Thoracic aorta (tissue), 2 donors: ENCODE results near the gene MAG. TPM values are rescaled to one million over a fixed set of nuclear protein-coding genes. Genes with fewer than 3 reads are reported as not detected.

ENCODE experiments used
- ATAC-seq: fragments of 150-250 bp; one replicate; pipeline ENCODE4 v1.8.0; 2017; ENCODE audit warnings: low read depth; ENCODE audit not compliant: insufficient number of reproducible peaks, low FRiP score
- DNase-seq: peaks from one replicate; pipeline ENCODE4 v3.0.0-alpha.2; 2020; ENCODE audit warnings: low spot score
- H3K27ac ChIP-seq, 2 donors: fragments of 200-600 bp; sonication (generic); 1 replicate in 1 of 2; 2 replicates in 1 of 2; pipeline ENCODE4 v1.5.1; 2016; ENCODE audit warnings: mild to moderate bottlenecking in 2 of 2, moderate library complexity in 2 of 2
- H3K27me3 ChIP-seq: fragments of 200-600 bp; sonication (generic); replicated peaks from 2 replicates; pipeline ENCODE4 v1.6.0; 2016; ENCODE audit warnings: mild to moderate bottlenecking; ENCODE audit not compliant: insufficient read depth
- H3K36me3 ChIP-seq: fragments of 200-600 bp; sonication (generic); one replicate; pipeline ENCODE4 v1.5.1; 2016
- H3K4me1 ChIP-seq, 2 donors: fragments of 200-600 bp; sonication (generic); 1 replicate in 1 of 2; 2 replicates in 1 of 2; pipeline versions ENCODE4 v1.5.1 to v1.6.0; 2016; ENCODE audit warnings: low read depth in 2 of 2, mild to moderate bottlenecking in 1 of 2; ENCODE audit not compliant: control insufficient read depth in 1 of 2
- H3K4me3 ChIP-seq: fragments of 200-600 bp; sonication (generic); 2 replicates; pipeline ENCODE4 v1.5.1; 2016; ENCODE audit warnings: mild to moderate bottlenecking
- H3K9me3 ChIP-seq: fragments of 200-600 bp; sonication (generic); 2 replicates; pipeline ENCODE4 v1.5.1; 2016
- CTCF ChIP-seq: fragments of 200-600 bp; sonication (generic); IDR thresholded peaks from one replicate; pipeline ENCODE4 v1.5.1; 2019; ENCODE audit warnings: antibody characterized with exemption
- total RNA-seq, 2 donors: library from RNA; depleted of rRNA; stranded (reverse); fragments of >200 nt; gene quantifications; one replicate each; pipeline versions ENCODE4 v1.1.0 to v1.2.3, GENCODE V29; 2016

The MAG gene
- total RNA-seq, 2 donors from 2014 or later, result 2.8 TPM; not detected in 1

DNA sequence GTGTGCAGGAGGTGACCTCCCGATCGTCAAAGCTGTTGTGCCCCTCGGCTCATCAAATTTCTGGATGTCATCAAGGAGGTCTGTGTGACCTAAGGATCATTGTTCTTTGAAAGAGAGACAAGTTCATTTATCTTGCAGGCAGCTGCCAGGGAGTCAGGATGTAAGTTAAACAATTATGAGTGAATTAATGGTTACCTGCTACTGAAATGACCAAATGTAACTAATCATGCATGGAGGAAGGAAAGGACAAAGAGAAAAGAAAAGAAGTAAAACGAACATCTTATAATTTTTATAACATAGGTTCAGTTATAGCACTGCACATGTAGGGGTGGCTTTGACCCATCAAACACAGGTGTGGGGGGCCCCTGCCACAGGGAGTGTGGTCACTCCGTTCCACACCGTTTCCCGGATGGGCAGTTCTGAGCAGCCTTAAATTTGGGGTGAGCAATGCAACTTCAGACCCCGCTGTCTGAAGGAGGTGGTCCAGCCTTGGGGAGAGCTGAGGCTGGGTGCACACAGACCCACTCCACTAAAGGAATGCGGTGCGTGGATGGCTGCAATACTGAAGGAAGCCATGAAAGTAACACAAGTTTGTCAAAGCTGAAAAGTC is 42.3 kb downstream of the MAG start:
- H3K4me3 ChIP-seq, result no peak overlapping the region
- H3K27me3 ChIP-seq, result no peaks in the 10 kb centered on the region
- no peak for ATAC-seq

DNA sequence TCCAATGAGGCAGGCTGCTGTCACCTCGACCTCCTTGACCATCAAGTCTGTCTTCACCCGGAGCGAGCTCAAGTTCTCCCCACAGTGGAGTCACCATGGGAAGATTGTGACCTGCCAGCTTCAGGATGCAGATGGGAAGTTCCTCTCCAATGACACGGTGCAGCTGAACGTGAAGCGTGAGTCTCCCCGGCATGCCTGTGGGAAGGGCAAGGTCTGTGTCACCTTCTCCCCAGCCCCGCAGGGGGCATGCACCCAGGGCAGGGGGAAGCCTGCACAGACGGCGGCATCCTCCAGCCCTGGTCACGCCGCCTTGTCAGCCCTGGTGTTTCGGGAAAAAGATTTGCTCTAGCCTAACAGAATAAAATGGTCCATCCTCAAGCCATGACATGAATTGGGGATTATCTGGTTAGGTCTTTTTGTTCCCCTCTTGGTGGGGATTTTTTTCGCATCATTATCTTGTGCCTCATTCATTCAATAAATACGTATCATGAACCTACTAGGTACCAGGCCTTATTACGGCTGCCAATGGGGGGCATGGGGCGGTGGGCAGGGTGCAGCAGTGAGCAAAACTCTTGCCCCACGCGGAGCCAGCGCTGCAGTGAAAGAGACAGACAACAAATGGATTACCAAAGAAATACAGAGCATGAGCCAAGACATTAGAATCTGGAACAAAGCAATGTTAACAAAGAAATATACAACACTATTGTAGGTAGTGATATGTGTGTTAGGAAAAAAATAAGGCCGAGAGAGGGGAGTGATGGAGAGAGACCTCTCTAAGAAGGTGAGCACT is 44.4 kb downstream of the MAG start:
- DNase-seq (no peak), ATAC-seq (no peak)
- Histone ChIP-seq H3K4me3 (no peak overlapping the region), H3K36me3 (no peaks in the 10 kb centered on the region), H3K9me3 (no peaks in the 10 kb centered on the region), H3K27me3 (no peaks in the 10 kb centered on the region), H3K27ac (no peak overlapping the region), H3K4me1 (no peaks in the 10 kb centered on the region)
- TF ChIP-seq CTCF, result no peak

More for the DNA sequence above, 42.3 kb downstream of the MAG start:
- TF ChIP-seq CTCF, result no peak
- Histone ChIP-seq H3K9me3 (no peaks in the 10 kb centered on the region), H3K36me3 (no peaks in the 10 kb centered on the region), H3K4me1 (no peaks in the 10 kb centered on the region), H3K27ac (no peak overlapping the region)
- DNase-seq, result no peak

DNA sequence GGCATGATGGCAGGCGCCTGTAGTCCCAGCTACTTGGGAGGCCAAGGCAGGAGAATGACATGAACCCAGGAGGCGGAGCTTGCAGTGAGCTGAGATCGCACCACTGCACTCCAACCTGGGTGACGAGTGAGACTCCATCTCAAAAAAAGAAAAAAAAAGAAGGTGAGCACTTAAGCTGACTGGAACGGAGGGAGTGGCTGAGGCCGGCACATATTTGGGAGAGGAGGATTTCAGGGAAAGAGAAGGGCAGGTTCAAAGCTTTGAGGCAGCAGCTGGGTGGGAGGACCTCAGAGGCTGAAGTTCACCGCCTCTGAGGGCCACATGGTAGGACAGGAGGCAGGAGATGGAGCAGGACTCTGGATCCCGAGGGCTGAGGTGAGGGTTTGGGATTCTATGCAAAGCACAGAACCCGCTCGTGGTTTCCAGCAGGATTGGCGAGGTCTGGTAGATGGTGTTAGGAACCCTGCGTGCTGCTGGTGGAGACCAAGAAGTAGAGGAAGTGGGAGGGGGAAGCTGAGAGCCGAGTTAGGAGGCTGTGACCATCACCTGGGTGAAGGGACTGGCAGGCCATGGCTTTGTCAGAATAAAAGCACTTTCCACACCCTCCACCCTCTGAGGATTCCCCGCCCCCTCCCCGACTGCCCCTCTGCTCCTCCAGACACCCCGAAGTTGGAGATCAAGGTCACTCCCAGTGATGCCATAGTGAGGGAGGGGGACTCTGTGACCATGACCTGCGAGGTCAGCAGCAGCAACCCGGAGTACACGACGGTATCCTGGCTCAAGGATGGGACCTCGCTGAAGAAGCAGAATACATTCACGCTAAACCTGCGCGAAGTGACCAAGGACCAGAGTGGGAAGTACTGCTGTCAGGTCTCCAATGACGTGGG is 45.4 kb downstream of the MAG start:
- H3K4me1 ChIP-seq, result no peaks in the 10 kb centered on the region
- no peaks in the 10 kb centered on the region for H3K36me3 ChIP-seq
- TF ChIP-seq CTCF, result no peak
- ATAC-seq (no peak), DNase-seq (no peak)
- no peaks in the 10 kb centered on the region for H3K27me3 ChIP-seq
- H3K27ac ChIP-seq, result no peak overlapping the region
- no peaks in the 10 kb centered on the region for H3K9me3 ChIP-seq
- H3K4me3 ChIP-seq, result no peak overlapping the region

DNA sequence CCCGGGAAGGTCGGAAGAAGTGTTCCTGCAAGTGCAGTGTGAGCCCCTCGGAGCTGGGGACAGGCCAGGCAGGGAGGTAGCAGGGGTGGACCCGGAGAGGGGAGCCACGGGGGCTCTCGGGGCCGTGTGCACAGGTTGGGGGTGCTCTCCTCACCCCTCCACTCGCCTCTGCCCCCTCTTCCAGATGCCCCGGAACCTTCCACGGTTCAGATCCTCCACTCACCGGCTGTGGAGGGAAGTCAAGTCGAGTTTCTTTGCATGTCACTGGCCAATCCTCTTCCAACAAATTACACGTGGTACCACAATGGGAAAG is 46.0 kb downstream of the MAG start:
- H3K9me3 ChIP-seq, result no peaks in the 10 kb centered on the region
- no peaks in the 10 kb centered on the region for H3K27me3 ChIP-seq
- H3K4me3 ChIP-seq, result no peak overlapping the region
- no peak for TF ChIP-seq CTCF
- no peaks in the 10 kb centered on the region for H3K4me1 ChIP-seq
- H3K27ac ChIP-seq, result no peak overlapping the region
- H3K36me3 ChIP-seq, result no peaks in the 10 kb centered on the region
- DNase-seq, result no peak
- ATAC-seq, result no peak

GRCh38 chr19:35340431-35340830 is 48.5 kb downstream of the MAG start:
- no peaks in the 10 kb centered on the region for H3K4me1 ChIP-seq
- H3K27ac ChIP-seq, result no peak overlapping the region
- H3K4me3 ChIP-seq, result no peak overlapping the region
- DNase-seq, result no peak
- H3K27me3 ChIP-seq, result no peaks in the 10 kb centered on the region
- ATAC-seq, result no peak
- no peaks in the 10 kb centered on the region for H3K36me3 ChIP-seq
- TF ChIP-seq CTCF, result no peak
- no peaks in the 10 kb centered on the region for H3K9me3 ChIP-seq
